Measurements from ENCODE around the gene PALM. TPM values are rescaled to one million over a fixed set of nuclear protein-coding genes. Genes with fewer than 3 reads are reported as not detected.

PALM gene
- total RNA-seq, 1 experiment from 2014 or later = 18.5 TPM

- Histone ChIP-seq H3K9ac (ENCODE audit: extremely low read depth, insufficient read length, low read length) (no peak overlapping the region), H3K18ac (ENCODE audit: insufficient read length, low read depth, low read length) (no peak overlapping the region), H3K56ac (ENCODE audit: insufficient read length, low read depth, low read length) (no peak overlapping the region), H3K4me1 (ENCODE audit: insufficient read depth, low read length) (no peaks in the 10 kb centered on the region), H2BK5ac (ENCODE audit: insufficient read length, low read length) (no peak overlapping the region), H3K9me3 (ENCODE audit: control insufficient read depth, low read depth, low read length) (no peaks in the 10 kb centered on the region), H3K79me2 (ENCODE audit: insufficient read depth, low read length) (no peaks in the 10 kb centered on the region), H2BK120ac (ENCODE audit: low read depth, low read length, poor library complexity, severe bottlenecking) (no peak overlapping the region), H3K27ac (ENCODE audit: insufficient read length, low read depth, low read length) (no peak overlapping the region), H2BK12ac (ENCODE audit: insufficient read length, low read depth, low read length) (no peak overlapping the region), H2AK5ac (ENCODE audit: insufficient read length, low read length) (no peak overlapping the region), H3T11ph (ENCODE audit: low read length) (no peak overlapping the region), H4K8ac (replicated peaks; ENCODE audit: insufficient read length, low read depth, low read length) (no peak overlapping the region), H4K5ac (ENCODE audit: insufficient read length, low read depth, low read length) (no peak overlapping the region), H3K23ac (ENCODE audit: insufficient read length, low read depth, low read length) (no peak overlapping the region), H2BK15ac (ENCODE audit: low read depth, low read length) (no peak overlapping the region), H2BK20ac (ENCODE audit: low read depth, low read length, poor library complexity, severe bottlenecking) (no peak overlapping the region), H3K27me3 (ENCODE audit: insufficient read depth, low read length) (no peaks in the 10 kb centered on the region), H3K79me1 (ENCODE audit: insufficient read depth, low read depth, low read length, poor library complexity, severe bottlenecking) (no peaks in the 10 kb centered on the region), H3K4me2 (ENCODE audit: insufficient read depth, insufficient read length, low read length) (no peak overlapping the region), H2AFZ (ENCODE audit: low read length) (no peak overlapping the region), H4K20me1 (ENCODE audit: control insufficient read depth, insufficient read depth, insufficient read length) (no peaks in the 10 kb centered on the region), H4K91ac (ENCODE audit: insufficient read length, low read depth, low read length) (no peak overlapping the region), H3K23me2 (ENCODE audit: insufficient read length, low read depth, low read length, poor library complexity, severe bottlenecking) (no peaks in the 10 kb centered on the region), H3K4ac (ENCODE audit: low read depth, low read length) (no peak overlapping the region), H3K14ac (ENCODE audit: insufficient read depth, low read length) (no peak overlapping the region)
- no peak overlapping the region for H3K27ac Mint-ChIP-seq
- H3K27me3 Mint-ChIP-seq (ENCODE audit: low read depth) = peaks cover 3% of the 10 kb centered on the region
- TF ChIP-seq CTCF (conservative IDR thresholded peaks at IDR 0.05) = peak; percentile 69
- H3K4me3 Mint-ChIP-seq = no peak overlapping the region
- DNase-seq = peak; percentile 64
- no peaks in the 10 kb centered on the region for H3K4me1 Mint-ChIP-seq
- no CpG with 5 or more reads among the region's 6 CpGs for WGBS (ENCODE audit: extremely low coverage, insufficient read length, low lambda C conversion rate)
- no peaks in the 10 kb centered on the region; a peak in 1 of 5 replicates for H3K9me3 Mint-ChIP-seq
- no peaks in the 10 kb centered on the region for H3K36me3 Mint-ChIP-seq (ENCODE audit: insufficient read depth in 1 of 3, low read depth in 3 of 3)
These were observed 62.6 kb downstream of the PALM start for GRCh38 chr19:771332-771785.
